Transverse colon (tissue), 4 donors: ENCODE measurements around the gene MAGEB6.

Experiments
- CTCF ChIP-seq, 5 experiments: fragments of 200-600 bp in 3 of 5; fragments of 450-650 bp in 2 of 5; sonication (generic) in 3 of 5; IDR thresholded peaks; 1 replicate in 2 of 5; 2 replicates in 3 of 5; pipeline ENCODE4 v1.5.1; 2016 to 2017; ENCODE audit warnings: antibody characterized with exemption in 5 of 5, inconsistent platforms in 3 of 5, mild to moderate bottlenecking in 2 of 5, moderate library complexity in 1 of 5
- POLR2AphosphoS5 ChIP-seq, 3 donors: sonication (generic); formaldehyde crosslinking; IDR thresholded peaks; one replicate each; pipeline ENCODE4 v1.6.1; 2016; ENCODE audit warnings: antibody characterized with exemption in 3 of 3

DNA sequence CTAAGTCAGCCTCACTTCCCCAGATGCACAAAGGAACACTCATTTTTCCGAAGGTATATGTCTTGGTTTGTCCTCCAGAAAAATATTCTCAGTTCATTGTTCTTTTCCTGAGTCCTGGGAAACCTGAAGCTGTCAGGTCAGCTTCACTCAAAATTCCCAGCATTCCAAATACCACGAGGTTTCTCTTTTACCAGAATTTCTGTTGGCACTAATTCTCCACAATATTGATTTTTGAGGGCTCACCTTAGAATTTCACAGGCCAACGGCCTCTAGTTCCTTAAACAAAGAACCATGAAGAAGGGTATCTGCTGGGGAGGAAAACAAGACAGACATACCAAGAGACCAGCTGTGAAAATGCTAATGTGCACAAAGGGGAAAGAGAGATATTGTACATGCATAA lies 15.8 kb downstream of the MAGEB6 start:
- TF ChIP-seq CTCF (IDR thresholded peaks at IDR 0.05) (no peak), POLR2AphosphoS5 (IDR thresholded peaks at IDR 0.05) (no peak)
